ENCODE results near the gene SHE.

Gene SHE

DNA sequence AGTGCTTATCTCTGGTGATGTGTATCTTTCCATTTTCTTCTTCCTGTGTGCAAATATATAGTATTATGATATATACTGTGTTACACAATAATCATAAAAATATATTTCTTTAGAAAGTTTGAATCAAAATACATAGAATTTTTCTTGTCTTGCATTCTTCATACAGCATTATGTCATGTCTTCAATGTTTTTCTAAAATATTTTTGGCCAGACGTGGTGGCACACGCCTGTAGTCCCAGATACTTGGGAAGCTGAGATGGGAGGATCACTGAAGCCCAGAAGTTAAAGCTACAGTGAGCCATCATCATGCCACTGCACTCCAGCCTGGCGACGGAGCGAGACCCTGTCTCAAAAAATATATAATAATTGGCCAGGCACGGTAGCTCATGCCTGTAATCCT, 55.4 kb downstream of the SHE start:
- TF ChIP-seq, protein P1, sequence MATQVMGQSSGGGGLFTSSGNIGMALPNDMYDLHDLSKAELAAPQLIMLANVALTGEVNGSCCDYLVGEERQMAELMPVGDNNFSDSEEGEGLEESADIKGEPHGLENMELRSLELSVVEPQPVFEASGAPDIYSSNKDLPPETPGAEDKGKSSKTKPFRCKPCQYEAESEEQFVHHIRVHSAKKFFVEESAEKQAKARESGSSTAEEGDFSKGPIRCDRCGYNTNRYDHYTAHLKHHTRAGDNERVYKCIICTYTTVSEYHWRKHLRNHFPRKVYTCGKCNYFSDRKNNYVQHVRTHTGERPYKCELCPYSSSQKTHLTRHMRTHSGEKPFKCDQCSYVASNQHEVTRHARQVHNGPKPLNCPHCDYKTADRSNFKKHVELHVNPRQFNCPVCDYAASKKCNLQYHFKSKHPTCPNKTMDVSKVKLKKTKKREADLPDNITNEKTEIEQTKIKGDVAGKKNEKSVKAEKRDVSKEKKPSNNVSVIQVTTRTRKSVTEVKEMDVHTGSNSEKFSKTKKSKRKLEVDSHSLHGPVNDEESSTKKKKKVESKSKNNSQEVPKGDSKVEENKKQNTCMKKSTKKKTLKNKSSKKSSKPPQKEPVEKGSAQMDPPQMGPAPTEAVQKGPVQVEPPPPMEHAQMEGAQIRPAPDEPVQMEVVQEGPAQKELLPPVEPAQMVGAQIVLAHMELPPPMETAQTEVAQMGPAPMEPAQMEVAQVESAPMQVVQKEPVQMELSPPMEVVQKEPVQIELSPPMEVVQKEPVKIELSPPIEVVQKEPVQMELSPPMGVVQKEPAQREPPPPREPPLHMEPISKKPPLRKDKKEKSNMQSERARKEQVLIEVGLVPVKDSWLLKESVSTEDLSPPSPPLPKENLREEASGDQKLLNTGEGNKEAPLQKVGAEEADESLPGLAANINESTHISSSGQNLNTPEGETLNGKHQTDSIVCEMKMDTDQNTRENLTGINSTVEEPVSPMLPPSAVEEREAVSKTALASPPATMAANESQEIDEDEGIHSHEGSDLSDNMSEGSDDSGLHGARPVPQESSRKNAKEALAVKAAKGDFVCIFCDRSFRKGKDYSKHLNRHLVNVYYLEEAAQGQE (IDR thresholded peaks at IDR 0.05; ENCODE audit: low read depth): no peak
- TF ChIP-seq YY1 (IDR thresholded peaks at IDR 0.05; ENCODE audit: low read depth): no peak
- no peak for TF ChIP-seq NFIC (IDR thresholded peaks at IDR 0.05)
- no peak for TF ChIP-seq FOXM1 (IDR thresholded peaks at IDR 0.05; ENCODE audit: borderline replicate concordance, low read depth)
- no peak for TF ChIP-seq EP300 (IDR thresholded peaks at IDR 0.05; ENCODE audit: borderline replicate concordance)
- TF ChIP-seq, protein P2, sequence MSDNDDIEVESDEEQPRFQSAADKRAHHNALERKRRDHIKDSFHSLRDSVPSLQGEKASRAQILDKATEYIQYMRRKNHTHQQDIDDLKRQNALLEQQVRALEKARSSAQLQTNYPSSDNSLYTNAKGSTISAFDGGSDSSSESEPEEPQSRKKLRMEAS (IDR thresholded peaks at IDR 0.05): no peak

DNA sequence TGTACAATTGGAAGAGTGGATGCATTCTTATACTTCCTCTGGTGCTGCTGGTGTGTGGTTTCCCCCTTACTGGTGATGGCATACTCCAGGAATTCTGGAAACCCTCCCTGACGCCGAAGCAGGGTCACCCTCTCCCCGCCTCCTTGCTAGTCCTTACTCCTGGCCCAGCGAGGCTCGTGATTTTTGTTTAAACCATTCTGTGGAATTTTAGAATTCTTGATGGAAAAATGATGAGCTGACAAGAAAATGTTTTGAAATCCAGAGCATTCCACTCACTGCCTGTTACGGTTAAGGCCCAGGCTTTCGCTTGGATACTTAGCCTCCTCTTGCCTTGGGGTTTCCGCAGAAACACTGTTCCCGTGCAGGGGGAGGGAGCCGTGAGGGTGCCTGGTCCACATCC, 55.9 kb downstream of the SHE start:
- TF ChIP-seq FOXM1 (IDR thresholded peaks at IDR 0.05; ENCODE audit: borderline replicate concordance, low read depth) (no peak), CEBPB (IDR thresholded peaks at IDR 0.05) (no peak), CREB1 (IDR thresholded peaks at IDR 0.05; ENCODE audit: low read depth) (no peak), TAF1 (IDR thresholded peaks at IDR 0.05; ENCODE audit: low read depth) (no peak), TCF12 (IDR thresholded peaks at IDR 0.05; ENCODE audit: low read depth) (no peak), RAD21 (IDR thresholded peaks at IDR 0.05; ENCODE audit: low read depth) (no peak), TEAD4 (IDR thresholded peaks at IDR 0.05) (no peak), EGR1 (IDR thresholded peaks at IDR 0.05) (no peak), YY1 (IDR thresholded peaks at IDR 0.05; ENCODE audit: low read depth) (no peak), EP300 (IDR thresholded peaks at IDR 0.05; ENCODE audit: borderline replicate concordance) (no peak), ZBTB7A (IDR thresholded peaks at IDR 0.05; ENCODE audit: low read depth) (no peak)
- TF ChIP-seq, protein P2 (IDR thresholded peaks at IDR 0.05): no peak
- TF ChIP-seq, protein P3, sequence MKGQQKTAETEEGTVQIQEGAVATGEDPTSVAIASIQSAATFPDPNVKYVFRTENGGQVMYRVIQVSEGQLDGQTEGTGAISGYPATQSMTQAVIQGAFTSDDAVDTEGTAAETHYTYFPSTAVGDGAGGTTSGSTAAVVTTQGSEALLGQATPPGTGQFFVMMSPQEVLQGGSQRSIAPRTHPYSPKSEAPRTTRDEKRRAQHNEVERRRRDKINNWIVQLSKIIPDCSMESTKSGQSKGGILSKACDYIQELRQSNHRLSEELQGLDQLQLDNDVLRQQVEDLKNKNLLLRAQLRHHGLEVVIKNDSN (IDR thresholded peaks at IDR 0.05): no peak
- TF ChIP-seq, protein P1 (IDR thresholded peaks at IDR 0.05; ENCODE audit: low read depth): no peak

DNA sequence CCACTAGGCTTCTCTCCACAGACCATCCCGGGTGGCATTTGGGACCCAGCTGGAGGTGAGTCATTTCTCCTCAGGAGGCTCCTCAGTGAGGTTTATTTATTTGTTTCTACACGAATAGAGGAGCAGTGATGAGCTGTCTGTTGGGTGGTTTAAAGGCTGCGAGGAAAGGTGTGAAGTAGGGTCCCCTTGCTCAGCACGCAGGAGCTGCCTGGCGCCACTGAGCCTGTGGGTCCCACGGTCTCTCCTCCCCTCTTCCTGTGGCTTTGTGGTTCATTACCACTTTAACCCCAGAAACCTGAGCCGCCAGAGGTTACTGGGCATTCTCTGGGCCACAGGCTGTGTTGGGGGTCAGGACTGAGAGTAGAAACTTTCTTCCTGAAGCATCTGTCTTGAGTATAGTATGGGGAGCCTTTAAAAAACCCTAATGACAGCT, 57.2 kb downstream of the SHE start:
- TF ChIP-seq RAD21 (IDR thresholded peaks at IDR 0.05; ENCODE audit: low read depth) (no peak), TAF1 (IDR thresholded peaks at IDR 0.05; ENCODE audit: low read depth) (no peak), TEAD4 (IDR thresholded peaks at IDR 0.05) (no peak), NFIC (IDR thresholded peaks at IDR 0.05) (no peak), FOXM1 (IDR thresholded peaks at IDR 0.05; ENCODE audit: borderline replicate concordance, low read depth) (no peak), CEBPB (IDR thresholded peaks at IDR 0.05) (no peak), TCF12 (IDR thresholded peaks at IDR 0.05; ENCODE audit: low read depth) (no peak), YY1 (IDR thresholded peaks at IDR 0.05; ENCODE audit: low read depth) (no peak), EGR1 (IDR thresholded peaks at IDR 0.05) (no peak), EP300 (IDR thresholded peaks at IDR 0.05; ENCODE audit: borderline replicate concordance) (no peak), CREB1 (IDR thresholded peaks at IDR 0.05; ENCODE audit: low read depth) (no peak), ZBTB7A (IDR thresholded peaks at IDR 0.05; ENCODE audit: low read depth) (no peak)
- TF ChIP-seq, protein P3 (IDR thresholded peaks at IDR 0.05): no peak

DNA sequence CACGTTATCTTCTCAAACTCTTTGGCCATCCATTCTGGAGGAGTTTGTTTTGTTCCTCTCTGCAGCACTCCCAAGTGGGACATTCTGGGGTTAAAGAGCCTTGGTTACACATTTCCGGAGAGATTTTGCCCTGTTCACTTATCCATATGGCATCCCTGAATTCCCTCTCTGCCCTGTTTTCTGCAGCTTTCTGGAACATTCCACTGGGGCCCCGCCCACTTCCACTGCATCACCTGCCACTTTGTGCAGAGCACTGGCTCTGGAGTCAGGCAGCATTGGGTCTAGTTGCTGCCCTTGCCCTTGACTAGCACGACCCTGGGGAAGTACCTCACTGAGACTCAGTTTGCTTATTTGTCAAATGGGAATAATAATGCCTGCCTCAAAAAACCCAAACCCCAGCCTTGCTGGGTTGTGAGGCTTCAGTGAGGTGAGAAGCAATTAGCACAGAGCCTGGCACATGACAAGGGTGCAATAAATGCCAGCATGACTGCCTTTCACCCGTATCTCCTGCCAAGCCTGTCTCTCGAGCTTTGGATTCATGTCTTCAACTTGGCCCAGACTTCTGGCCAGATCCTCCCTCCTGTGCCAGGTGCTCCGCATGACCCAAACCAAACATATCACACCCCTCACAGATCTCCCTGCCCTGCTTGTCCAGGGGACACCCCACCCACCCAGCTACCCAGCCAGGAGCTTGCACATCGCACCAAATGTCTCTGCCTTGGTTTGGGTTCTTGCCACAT, 58.8 kb downstream of the SHE start:
- TF ChIP-seq EGR1 (IDR thresholded peaks at IDR 0.05): no peak
- no peak for TF ChIP-seq TEAD4 (IDR thresholded peaks at IDR 0.05)
- TF ChIP-seq NFIC (IDR thresholded peaks at IDR 0.05): no peak
- no peak for TF ChIP-seq ZBTB7A (IDR thresholded peaks at IDR 0.05; ENCODE audit: low read depth)
- TF ChIP-seq EP300 (IDR thresholded peaks at IDR 0.05; ENCODE audit: borderline replicate concordance): no peak
- TF ChIP-seq RAD21 (IDR thresholded peaks at IDR 0.05; ENCODE audit: low read depth): no peak
- TF ChIP-seq CEBPB (IDR thresholded peaks at IDR 0.05): no peak
- TF ChIP-seq, protein P1 (IDR thresholded peaks at IDR 0.05; ENCODE audit: low read depth): no peak
- TF ChIP-seq, protein P3 (IDR thresholded peaks at IDR 0.05): no peak
- TF ChIP-seq TAF1 (IDR thresholded peaks at IDR 0.05; ENCODE audit: low read depth): no peak
- no peak for TF ChIP-seq TCF12 (IDR thresholded peaks at IDR 0.05; ENCODE audit: low read depth)
- TF ChIP-seq CREB1 (IDR thresholded peaks at IDR 0.05; ENCODE audit: low read depth): no peak
- TF ChIP-seq FOXM1 (IDR thresholded peaks at IDR 0.05; ENCODE audit: borderline replicate concordance, low read depth): no peak

Data from Ishikawa (cell line).